HG03103 (cell line): ENCODE data around the gene ADISSP.

ENCODE experiments used
- ATAC-seq: cut with Tn5 transposase; IDR thresholded peaks from one replicate; pipeline ENCODE4 v1.9.1; 2021; ENCODE audit warnings: low read depth; ENCODE audit not compliant: unreplicated experiment

Gene ADISSP

GRCh38 chr20:3757268-3757667 is 10.3 kb downstream of the ADISSP start:
- no peak for ATAC-seq

GRCh38 chr20:3755814-3756480 is 11.6 kb downstream of the ADISSP start:
- no peak for ATAC-seq

- no peak for ATAC-seq
Observed at GRCh38 chr20:3755269-3755668, 12.3 kb downstream of the ADISSP start.

DNA sequence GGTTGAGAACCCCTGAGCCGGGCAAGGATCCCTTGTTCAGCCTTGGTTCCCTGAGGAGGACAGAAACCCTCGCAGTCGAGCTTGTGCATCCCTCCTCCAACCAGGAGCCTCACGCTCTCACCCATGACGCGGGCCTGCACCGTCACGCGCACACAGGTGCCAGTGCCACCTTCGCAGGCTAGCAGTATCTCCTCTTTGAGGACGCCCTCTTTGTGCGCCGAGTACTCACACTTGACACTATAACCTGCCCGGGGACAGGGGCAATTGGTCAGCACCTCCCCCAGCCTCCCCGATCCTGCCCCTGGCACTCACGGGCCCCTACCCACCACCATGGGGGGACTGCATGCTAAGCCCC is 13.3 kb downstream of the ADISSP start:
- ATAC-seq: no peak

- ATAC-seq: no peak
Observed at GRCh38 chr20:3753501-3754275, 13.9 kb downstream of the ADISSP start.

DNA sequence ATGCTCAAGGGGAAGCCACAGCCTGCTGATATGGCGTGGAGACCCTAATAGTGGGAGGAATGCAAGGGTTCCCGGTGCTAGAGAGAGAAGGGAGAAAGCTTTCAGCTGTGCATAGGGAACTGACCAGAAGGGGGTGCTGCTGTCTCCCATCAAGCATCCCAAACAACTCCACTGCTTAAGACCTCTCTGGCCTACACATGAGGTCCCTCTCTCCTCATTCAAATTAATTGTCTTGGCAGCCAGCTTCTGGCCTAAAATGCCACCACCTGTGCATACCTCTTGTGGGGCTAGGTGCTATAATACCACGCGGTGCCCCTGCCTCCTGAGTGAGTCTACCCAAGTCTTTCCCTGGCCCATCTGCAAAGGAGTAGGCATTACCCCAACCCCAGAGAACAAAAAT is 14.5 kb downstream of the ADISSP start:
- no peak for ATAC-seq

DNA sequence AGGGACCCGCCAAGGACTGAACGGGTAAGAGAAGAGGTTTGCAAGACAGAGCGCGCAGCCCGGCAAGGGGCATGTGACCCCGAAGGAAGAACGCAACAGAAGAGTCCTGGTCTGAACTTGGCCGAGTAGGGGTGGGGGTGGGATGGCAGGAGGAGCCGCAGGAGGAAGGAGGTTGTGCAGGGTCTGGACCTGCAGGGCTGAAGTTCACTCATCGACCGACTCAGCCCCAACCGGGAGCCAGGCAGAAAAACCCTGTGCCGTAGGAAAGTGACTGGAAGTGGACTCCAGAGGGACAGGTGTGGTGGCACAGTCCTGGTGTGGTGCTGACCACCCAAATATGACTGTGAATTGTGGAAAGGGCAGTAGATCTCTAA is 15.2 kb downstream of the ADISSP start:
- no peak for ATAC-seq

DNA sequence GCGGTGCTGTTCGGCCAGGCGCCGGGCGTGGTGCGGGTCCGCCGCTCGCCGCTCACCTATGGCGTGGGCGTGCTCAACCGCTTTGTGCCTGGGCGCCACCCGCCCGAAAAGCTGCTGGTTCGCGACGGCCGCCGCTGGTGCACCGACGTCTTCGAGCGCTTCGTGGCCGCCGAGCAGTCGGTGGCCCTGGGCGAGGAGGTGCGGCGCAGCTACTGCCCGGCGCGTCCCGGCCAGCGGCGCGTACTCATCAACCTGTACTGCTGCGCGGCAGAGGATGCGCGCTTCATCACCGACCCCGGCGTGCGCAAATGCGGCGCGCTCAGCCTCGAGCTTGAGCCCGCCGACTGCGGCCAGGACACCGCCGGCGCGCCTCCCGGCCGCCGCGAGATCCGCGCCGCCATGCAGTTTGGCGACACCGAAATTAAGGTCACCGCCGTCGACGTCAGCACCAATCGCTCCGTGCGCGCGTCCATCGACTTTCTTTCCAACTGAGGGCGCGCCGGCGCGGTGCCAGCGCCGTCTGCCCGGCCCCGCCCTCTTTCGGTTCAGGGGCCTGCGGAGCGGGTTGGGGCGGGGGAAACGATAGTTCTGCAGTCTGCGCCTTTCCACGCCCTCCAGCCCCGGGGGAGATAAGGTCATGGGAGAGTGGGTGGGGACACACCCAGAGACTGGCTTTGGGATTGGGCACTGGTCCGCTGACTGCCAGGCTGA is 15.7 kb downstream of the ADISSP start:
- ATAC-seq: peak; percentile 38

DNA sequence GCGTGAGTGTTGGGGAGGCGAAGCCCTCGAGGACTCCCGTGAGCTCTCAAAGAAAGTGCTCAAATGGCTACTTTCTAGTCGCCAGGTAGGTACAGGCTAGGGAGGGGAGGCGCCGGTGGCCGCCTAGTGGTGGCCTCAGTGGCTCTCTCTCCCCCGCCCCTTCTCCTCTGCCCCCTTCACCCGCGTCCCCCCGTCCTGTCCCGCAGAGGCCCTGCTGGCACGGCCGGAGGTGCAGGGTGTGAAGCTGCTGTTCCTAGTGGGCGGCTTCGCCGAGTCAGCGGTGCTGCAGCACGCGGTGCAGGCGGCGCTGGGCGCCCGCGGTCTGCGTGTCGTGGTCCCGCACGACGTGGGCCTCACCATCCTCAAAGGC is 16.3 kb downstream of the ADISSP start:
- ATAC-seq: no peak

DNA sequence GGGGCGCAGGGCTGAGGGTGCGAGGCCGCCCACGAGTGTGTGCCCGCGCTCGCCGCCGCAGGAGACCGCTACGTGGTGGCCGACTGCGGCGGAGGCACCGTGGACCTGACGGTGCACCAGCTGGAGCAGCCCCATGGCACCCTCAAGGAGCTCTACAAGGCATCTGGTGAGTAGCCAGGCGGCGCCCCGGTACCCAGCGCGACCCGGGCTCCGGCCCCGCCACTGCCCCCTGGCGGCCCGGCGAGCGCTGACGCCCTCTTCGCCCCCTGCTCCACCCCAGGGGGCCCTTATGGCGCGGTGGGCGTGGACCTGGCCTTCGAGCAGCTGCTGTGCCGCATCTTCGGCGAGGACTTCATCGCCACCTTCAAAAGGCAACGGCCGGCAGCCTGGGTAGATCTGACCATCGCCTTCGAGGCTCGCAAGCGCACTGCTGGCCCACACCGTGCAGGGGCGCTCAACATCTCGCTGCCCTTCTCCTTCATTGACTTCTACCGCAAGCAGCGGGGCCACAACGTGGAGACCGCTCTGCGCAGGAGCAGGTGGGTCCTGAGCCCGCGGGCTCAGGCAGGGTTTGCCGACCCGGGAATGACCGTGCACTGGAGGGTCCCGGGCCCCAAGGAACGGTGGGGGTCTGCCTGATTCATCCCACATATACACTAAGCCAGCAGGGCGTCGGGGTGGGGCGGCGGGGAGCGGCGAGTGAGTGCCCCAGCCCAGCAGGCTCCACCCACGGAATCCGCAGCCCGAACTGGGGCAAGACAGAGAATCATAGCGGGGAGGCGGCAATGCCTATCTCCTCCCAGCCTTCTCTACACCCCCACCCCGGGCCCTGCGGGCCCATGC is 17.6 kb downstream of the ADISSP start:
- ATAC-seq: no peak

DNA sequence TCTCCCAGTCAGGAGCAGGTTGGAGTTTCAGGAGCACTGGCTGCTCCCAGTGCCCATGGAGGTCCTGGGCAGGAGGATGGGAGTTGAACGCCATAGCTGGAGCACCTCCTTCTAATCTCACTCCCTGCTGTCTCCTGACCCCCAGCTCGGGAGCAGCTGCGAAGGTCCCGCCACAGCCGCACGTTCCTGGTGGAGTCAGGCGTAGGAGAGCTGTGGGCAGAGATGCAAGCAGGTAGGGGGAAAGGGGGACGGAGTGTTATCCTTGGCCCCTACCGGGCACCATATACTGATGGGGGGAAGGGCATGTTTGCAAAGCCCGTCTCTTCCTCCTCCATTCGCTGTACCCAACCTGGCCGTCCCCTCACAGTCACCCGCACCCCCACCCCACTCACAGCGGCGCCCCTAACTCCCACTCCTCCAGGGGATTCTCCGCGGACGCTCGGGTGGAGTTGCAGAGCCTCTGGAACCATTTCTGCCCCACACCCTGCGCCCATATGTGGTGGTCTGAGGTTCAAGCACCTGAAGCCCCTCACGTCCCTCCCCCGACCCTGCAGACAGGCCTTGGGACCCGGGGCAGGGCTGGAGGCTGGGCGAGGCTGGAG is 18.4 kb downstream of the ADISSP start:
- ATAC-seq: no peak

DNA sequence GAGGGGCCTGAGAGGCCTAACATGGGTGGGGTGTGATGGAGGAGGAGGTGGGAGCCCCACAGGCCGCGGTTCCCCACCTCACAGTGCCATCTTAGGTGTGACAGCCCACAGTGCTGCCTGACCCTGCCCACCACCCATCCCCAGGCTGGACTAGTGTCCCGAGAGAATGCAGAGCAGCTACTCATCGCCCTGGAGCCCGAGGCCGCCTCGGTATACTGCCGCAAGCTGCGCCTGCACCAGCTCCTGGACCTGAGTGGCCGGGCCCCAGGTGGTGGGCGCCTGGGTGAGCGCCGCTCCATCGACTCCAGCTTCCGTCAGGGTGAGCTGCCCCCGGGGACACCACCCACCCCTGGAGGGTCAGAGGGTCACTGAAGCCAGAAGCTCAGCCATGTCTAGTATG is 19.5 kb downstream of the ADISSP start:
- no peak for ATAC-seq

- no peak for ATAC-seq
Observed at GRCh38 chr20:3747471-3747870, 20.1 kb downstream of the ADISSP start.

DNA sequence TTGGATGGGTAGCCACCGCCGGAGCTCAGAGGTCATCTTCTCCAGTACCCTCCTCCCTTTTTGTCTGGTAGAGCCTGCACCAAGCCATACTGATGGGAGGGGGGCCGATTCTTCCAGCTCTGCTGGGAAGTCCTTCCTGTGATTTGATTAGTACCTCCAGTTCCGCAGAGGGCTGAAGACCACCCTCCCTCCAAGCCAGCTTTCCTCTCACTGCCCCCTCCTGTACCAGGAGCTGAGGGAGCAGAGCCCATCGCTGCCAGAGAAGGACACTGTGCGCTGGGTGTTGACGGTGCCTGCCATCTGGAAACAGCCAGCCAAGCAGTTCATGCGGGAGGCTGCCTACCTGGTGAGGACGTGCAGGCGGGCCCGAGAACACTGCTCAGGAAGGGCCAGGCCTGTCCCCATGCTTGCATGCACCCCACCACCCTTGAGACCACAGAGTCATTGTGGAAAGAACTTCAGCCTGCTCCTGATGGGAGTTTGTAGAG is 21.8 kb downstream of the ADISSP start:
- no peak for ATAC-seq

- no peak for ATAC-seq
Observed at GRCh38 chr20:3744806-3745685, 22.5 kb downstream of the ADISSP start.

- ATAC-seq: no peak
Observed at GRCh38 chr20:3744037-3744436, 23.5 kb downstream of the ADISSP start.

DNA sequence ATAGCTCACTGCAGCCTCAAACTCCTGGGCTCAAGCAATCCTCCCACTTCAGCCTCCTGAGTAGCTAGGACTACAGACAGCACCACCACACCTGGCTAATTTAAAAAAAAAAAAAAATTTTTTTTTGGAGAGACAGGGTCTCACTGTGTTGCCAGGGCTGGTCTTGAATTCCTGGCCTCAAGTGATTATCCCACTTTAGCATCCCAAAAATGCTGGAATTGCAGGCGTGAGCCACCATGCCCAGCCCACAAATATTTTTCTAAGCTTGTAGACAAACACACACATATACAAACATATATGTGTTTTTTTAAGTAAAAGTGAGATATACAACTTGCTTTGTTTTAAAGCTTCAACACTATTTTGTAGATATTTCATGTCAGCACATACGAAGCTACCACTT is 24.3 kb downstream of the ADISSP start:
- no peak for ATAC-seq

DNA sequence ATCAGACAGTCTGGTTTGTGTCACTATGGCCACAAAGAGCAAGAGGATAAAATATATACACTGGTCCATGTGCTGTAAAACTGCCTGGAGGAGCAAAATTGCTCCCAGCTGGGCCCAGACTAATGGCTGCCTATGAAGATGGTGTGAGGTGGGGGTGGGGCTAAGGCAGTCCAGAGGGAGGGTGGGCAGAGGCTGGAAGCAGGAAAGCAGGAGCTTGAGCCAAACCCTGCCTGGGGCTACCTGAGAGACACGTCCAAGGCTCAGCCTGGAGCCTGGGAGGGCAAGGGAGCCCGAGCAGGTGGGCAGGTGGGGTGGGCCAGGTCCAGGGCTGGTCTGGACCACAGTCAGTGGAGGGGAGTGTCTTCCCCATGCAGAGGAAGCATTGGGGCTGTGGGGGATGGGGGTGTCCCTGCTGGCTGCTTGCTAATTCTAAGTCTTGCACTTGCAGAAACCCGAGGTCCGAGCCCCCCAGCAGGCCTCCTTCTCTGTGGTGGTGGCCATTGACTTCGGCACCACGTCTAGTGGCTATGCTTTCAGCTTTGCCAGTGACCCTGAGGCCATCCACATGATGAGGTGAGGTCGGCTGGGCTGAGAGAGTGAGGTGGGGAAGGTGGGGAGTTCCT is 25.6 kb downstream of the ADISSP start:
- no peak for ATAC-seq
